Activated CD4-positive, alpha-beta T cell treated with anti-CD3 and anti-CD28 coated beads, Interleukin-2, Interleukin-4, amounts not matched to agents 100 ng/mL and 50 ng/mL, durations not matched to agents 16 hours and 8 hours (primary cell): Measurements from ENCODE around the gene MAMDC2.

ENCODE experiments used
- DNase-seq: peaks from one replicate; pipeline ENCODE4 v3.0.0-alpha.2; 2020; ENCODE audit warnings: low spot score

The MAMDC2 gene

GRCh38 chr9:70064496-70064895, 20.8 kb downstream of the MAMDC2 start:
- DNase-seq, result no peak

- DNase-seq, result no peak
Observed at GRCh38 chr9:70065572-70065971, 21.9 kb downstream of the MAMDC2 start.

GRCh38 chr9:70066418-70066817, 22.8 kb downstream of the MAMDC2 start:
- no peak for DNase-seq

- DNase-seq, result no peak
Observed at GRCh38 chr9:70066874-70067273, 23.2 kb downstream of the MAMDC2 start.

GRCh38 chr9:70069704-70070103, 26.1 kb downstream of the MAMDC2 start:
- no peak for DNase-seq

- no peak for DNase-seq
Observed at GRCh38 chr9:70073193-70073592, 29.5 kb downstream of the MAMDC2 start.

- no peak for DNase-seq
Observed at GRCh38 chr9:70073756-70074155, 30.1 kb downstream of the MAMDC2 start.

- no peak for DNase-seq
Observed at GRCh38 chr9:70076678-70077077, 33.0 kb downstream of the MAMDC2 start.

GRCh38 chr9:70079417-70080037, 35.9 kb downstream of the MAMDC2 start:
- DNase-seq, result no peak

GRCh38 chr9:70080481-70081119, 37.0 kb downstream of the MAMDC2 start:
- DNase-seq, result no peak

GRCh38 chr9:70081120-70081495, 37.5 kb downstream of the MAMDC2 start:
- DNase-seq, result no peak

- no peak for DNase-seq
Observed at GRCh38 chr9:70083429-70083828, 39.8 kb downstream of the MAMDC2 start.

GRCh38 chr9:70085241-70085640, 41.6 kb downstream of the MAMDC2 start:
- DNase-seq, result no peak

- no peak for DNase-seq
Observed at GRCh38 chr9:70091103-70091502, 47.5 kb downstream of the MAMDC2 start.

- DNase-seq, result no peak
Observed at GRCh38 chr9:70091572-70091971, 47.9 kb downstream of the MAMDC2 start.

- no peak for DNase-seq
Observed at GRCh38 chr9:70092190-70092589, 48.5 kb downstream of the MAMDC2 start.

- no peak for DNase-seq
Observed at GRCh38 chr9:70093095-70093494, 49.4 kb downstream of the MAMDC2 start.

- no peak for DNase-seq
Observed at GRCh38 chr9:70093944-70094343, 50.3 kb downstream of the MAMDC2 start.

GRCh38 chr9:70094747-70095146, 51.1 kb downstream of the MAMDC2 start:
- DNase-seq, result no peak

- no peak for DNase-seq
Observed at GRCh38 chr9:70097187-70097586, 53.5 kb downstream of the MAMDC2 start.

- no peak for DNase-seq
Observed at GRCh38 chr9:70100362-70100761, 56.7 kb downstream of the MAMDC2 start.

- DNase-seq, result no peak
Observed at GRCh38 chr9:70101265-70101664, 57.6 kb downstream of the MAMDC2 start.

GRCh38 chr9:70105147-70105546, 61.5 kb downstream of the MAMDC2 start:
- DNase-seq, result no peak

- no peak for DNase-seq
Observed at GRCh38 chr9:70106571-70106970, 62.9 kb downstream of the MAMDC2 start.
